Smooth muscle cell of the brain vasculature (primary cell): ENCODE measurements around the gene SLC7A5.
"Not testable (repeated sequence)": the region's sequence is repeated elsewhere in the genome, so short reads cannot be mapped to it uniquely, and the experiment has no call there.

Experiments
- DNase-seq: peaks from one replicate; pipeline ENCODE4 v3.0.0-alpha.2; 2012; ENCODE audit warnings: low read depth, low spot score

The SLC7A5 gene

GRCh38 chr16:87823181-87823929 is 46.0 kb downstream of the SLC7A5 start:
- DNase-seq = no peak

- DNase-seq = no peak
Observed at GRCh38 chr16:87822108-87822970, 47.0 kb downstream of the SLC7A5 start.

DNA sequence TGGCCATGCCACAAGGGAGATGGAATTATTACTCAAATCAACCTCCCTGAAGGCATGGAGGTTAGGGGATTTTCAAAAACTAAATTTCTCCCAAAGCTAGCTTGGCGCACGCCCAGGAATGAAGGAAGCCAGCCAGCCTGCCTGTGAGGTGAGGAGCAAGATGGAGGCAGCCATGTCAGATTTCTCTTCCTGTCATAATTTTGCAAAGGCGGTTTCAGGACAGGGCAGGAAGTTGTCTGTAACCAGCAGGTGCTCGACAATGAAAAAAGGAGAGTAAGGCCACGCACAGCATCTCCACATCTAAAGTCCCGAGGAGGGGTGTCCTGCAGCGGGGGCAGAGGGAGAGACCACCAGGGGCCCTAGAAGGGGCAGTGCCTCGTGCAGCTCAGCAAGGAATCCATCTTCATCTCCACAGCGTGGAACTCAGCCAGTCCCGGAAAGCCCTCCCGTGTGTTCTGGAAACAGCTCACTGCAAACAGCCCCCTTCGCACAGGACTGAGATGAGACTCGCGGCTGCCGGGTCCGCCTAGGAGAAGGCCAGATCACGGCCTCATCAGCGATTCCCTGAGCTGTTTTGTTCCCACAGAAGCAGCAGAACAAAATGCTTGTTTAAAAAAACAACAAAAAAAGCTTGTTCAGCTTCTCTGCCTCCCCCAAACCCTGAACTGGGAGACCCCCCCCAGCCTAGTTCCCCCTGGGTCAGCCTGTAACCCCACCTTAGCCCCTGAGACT is 47.8 kb downstream of the SLC7A5 start:
- DNase-seq = no peak

GRCh38 chr16:87819983-87820382 is 49.3 kb downstream of the SLC7A5 start:
- DNase-seq = no peak

GRCh38 chr16:87819282-87819681 is 50.0 kb downstream of the SLC7A5 start:
- no peak for DNase-seq

DNA sequence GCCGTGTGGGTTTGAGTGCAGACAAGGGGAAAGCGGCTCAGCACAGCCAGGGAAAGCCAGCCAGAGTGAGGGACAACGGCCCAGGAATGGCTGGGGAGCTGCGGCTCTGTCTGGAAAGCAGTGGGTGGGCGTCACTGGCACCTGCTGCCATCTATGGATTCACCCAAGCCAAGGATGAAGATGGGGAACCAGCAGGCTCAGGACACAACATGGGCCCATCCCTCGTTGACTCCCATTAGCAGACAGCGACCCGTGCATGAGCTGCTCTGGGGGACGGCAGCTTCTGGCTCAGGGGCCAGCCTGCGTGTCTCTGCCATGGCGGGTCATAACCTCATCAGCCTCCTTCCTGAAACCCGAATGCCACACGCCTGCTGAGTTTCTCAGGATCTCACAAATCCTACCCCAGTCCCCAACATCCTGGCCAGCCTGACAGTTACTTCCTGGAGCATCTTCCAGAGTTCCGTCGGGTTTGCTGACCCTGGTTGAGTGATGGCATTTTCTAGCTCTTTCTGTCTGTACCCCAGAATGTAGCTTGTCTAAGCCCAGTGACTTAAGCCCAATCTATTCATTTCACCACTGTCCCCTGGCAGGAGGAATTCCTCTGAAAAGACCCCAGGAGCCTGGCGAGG is 50.7 kb downstream of the SLC7A5 start:
- no peak for DNase-seq

DNA sequence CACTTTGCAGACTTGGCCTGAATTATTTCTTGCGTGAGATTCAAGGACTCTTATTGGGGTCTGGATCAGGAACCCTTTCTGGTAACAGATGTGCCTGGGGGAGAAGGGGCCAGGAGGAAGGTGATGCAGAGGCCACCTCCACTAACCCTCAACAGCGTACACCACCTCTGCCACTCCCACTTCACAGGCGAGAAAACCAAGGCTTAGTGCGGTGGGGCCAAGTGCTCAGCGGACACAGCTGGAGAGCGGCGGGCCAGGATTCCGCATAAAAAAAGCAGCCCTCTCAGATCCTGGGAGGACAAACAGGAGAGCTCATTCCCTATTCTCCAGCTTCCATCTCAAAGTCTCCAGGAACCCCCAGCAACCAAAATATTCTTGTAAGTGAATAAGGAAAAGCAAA is 51.4 kb downstream of the SLC7A5 start:
- DNase-seq = no peak

DNA sequence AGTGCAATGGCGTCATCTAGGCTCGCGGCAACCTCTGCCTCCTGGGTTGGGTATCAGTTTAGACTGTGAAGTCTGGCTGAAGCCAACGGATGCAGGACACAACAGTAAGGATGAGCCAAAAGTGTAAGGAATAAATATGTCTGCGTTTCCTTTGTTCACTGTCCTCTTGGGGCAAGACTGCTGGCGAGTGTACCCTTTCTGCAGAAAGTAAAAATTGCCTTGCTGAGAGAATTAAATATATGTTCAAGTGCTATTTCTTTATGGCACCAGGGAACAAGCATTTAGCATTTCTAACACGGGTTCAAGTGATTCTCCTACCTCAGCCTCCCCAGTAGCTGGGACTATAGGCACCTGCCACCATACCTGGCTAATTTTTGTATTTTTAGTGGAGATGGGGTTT is 51.9 kb downstream of the SLC7A5 start:
- not testable (repeated sequence) for DNase-seq

GRCh38 chr16:87816507-87817100 is 52.7 kb downstream of the SLC7A5 start:
- DNase-seq = no peak

DNA sequence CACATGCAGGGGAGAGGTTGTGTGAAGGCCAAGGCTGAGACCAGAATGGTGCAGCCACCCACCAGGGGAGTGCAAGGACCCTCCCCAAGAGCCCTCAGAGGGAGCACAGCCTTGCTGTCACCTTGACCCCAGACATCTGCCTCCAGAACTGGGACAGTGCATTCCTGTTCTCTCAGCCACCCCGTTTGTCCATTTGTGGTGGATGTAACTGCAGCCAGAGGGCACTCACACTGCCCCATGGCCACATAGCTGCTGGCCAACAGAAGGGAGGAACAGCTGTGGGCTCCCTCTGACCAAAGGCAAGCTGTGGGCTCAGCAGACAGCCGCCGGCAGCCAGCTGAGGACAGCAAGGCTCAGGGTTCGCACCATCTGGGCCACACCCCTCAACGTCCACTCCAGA is 53.7 kb downstream of the SLC7A5 start:
- DNase-seq = no peak

GRCh38 chr16:87812200-87812656 is 57.1 kb downstream of the SLC7A5 start:
- no peak for DNase-seq

DNA sequence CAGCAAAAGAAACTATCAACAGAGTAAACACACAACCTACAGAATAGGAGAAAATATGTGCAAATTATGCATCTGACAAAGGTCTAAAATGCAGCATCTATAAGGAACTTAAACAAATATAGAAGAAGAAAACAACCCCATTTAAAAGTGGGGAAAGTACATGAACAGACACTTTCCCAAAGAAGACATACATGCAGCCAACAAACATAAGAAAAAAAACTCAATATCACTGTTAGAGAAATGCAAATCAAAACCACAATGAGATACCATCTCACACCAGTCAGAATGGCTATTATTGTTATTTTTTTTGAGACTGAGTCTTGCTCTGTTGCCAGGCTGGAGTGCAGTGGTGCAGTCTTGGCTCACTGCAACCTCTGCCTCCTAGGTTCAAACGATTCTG is 57.9 kb downstream of the SLC7A5 start:
- not testable (repeated sequence) for DNase-seq

- DNase-seq = no peak
Observed at GRCh38 chr16:87809150-87809902, 60.0 kb downstream of the SLC7A5 start.

DNA sequence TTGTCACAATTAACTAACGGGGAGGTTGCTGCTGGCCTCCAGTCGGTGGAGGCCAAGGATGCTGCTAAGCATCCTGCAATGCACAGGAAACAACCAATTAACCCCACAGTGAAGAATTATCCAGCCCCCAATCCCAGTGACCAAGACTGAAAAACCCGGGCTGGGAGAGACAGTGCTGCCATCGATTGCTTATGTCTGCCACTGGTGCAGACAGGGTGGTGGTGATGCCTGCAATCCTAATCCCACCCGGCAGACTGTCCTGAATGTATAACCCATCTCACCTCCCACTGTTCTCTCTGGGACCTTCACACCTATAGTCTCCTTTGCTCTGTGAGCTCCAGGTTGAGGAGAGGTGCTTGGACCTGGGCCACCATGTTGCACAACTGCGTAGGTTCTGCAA is 61.2 kb downstream of the SLC7A5 start:
- no peak for DNase-seq

DNA sequence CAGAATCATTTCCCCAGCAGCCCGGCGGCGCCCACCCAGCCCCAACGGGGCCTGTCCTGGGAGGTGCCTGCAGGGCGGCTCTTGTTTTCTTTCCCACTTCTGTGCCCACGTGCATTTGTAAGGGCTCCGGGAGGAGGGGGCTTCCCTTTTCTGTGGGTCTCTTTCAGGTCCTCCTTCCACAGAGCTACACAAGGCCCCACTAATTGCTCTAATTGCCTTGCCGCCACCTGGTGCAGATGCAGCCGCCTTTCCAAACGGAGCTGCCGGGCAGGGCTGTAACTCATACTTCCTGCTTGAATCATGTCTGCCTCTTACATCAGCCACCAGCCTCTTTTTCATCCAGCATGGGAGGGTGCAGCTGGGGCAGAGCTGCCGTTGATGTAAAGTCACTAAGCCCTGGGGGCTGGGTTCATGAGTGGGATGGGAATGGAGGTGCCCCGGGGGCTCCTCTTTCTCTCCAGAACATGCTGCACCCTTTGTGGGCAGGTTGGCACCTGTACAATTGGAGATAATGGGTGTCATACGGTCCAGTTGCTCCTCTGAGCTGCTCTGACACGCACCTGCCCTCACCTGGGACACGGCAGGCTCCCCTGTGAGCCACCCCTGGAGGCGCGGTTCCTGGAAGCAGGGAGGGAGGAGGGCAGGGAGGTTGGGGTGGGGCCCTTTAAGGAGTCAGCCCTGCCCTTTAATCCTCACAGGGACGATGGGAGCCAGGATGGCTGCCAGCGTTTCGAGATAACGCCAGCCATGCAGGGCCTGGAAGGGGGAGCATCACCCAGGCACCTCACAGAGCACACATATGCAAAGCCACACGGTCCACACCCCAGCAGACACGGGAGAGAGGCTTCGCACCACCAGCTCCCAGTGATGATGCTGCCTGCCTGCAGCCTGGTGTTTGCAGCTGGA is 62.4 kb downstream of the SLC7A5 start:
- DNase-seq = no peak

DNA sequence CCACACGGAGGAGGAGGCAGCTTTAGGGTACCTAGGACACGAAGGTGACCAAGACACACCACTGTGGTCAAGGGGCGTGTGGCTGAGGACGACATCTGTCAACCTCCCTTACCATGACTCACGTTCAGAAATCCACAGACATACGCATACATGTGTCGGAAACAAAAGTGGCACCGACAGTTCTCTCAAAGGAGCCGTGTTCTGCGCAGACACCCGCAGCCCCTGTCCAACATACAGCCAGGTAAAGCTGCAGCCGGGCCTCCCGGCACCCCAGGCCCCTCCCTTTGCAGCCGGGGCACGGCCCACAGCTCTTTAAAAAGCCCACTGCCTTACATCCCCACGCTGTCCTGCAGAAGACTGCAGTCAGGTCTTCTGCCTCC is 63.1 kb downstream of the SLC7A5 start:
- no peak for DNase-seq

- no peak for DNase-seq
Observed at GRCh38 chr16:87803385-87803784, 65.9 kb downstream of the SLC7A5 start.

DNA sequence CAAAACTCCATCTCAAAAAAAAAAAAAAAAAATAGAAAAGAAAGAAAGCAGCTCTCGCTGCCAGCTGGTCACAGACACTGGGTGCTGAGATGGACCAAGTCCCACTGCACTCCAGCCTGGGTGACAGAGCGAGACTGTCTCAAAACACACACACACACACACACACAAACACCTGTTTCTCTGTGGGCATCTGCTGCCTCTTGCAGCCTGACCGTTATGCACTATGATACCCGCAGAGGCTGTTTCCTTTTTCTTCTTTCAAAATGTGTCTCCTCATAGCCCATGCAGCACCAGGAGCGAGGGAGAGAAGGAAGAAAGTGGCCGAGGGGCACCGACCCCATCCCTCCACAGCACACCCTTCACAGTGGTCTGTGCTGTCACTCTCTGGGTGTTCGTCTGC is 66.6 kb downstream of the SLC7A5 start:
- DNase-seq = no peak

GRCh38 chr16:87801679-87802259 is 67.5 kb downstream of the SLC7A5 start:
- DNase-seq = no peak
